Endothelial cell of umbilical vein (primary cell): Measurements from ENCODE around the gene NPDC1. TPM values are rescaled to one million over a fixed set of nuclear protein-coding genes. Genes with fewer than 3 reads are reported as not detected.

ENCODE experiments used
- BruUV-seq: library from RNA; stranded (reverse); fragments of 400-500 nt; replicated peaks from 2 replicates; lab custom pipeline; 2021; lab: Mats Ljungman, UMichigan
- CTCF ChIA-PET: fragments of 300-600, 350-600 bp; sonication (Branson Sonifier 250); formaldehyde crosslinking; loops from one replicate; lab custom pipeline; 2021; ENCODE audit warnings: antibody characterized with exemption, inconsistent platforms; lab: Charles Lee
- POLR2A ChIA-PET: fragments of 300-600, 350-600 bp; sonication (Branson Sonifier 250); formaldehyde crosslinking; loops from one replicate; lab custom pipeline; 2021; ENCODE audit warnings: antibody characterized with exemption, inconsistent platforms; lab: Charles Lee
- DNase-seq: peaks from one replicate; pipeline ENCODE4 v3.0.0-alpha.2; 2011; ENCODE audit warnings: low read depth, low spot score
- FAIRE-seq: peaks from 2 replicates; lab custom pipeline; 2011; peaks lifted over from hg19 to GRCh38; lab: Jason Lieb, UNC
- H2AFZ ChIP-seq: 2 replicates; pipeline ENCODE4 v1.6.0; 2012; ENCODE audit warnings: low read depth, low read length, control low read depth, inconsistent platforms
- H3K27ac ChIP-seq: 2 replicates; pipeline ENCODE4 v1.5.1; 2011; ENCODE audit warnings: low read depth, mild to moderate bottlenecking, control low read depth, low read length, moderate library complexity; ENCODE audit not compliant: insufficient read depth
- H3K27me3 ChIP-seq, 2 experiments: 2 replicates each; pipeline versions ENCODE4 v1.6.0 to v1.6.1; 2011; ENCODE audit warnings: low read length in 2 of 2, mixed read lengths in 1 of 2; ENCODE audit not compliant: control insufficient read depth in 2 of 2, insufficient read depth in 2 of 2
- H3K36me3 ChIP-seq, 2 experiments: 2 replicates in 1 of 2; 3 replicates in 1 of 2; pipeline ENCODE4 v1.5.1; 2011; ENCODE audit warnings: low read length in 2 of 2, mild to moderate bottlenecking in 1 of 2, moderate library complexity in 1 of 2; ENCODE audit not compliant: control insufficient read depth in 2 of 2, insufficient read depth in 2 of 2; ENCODE audit errors: extremely low read depth in 1 of 2
- H3K4me1 ChIP-seq: 3 replicates; pipeline ENCODE4 v1.5.1; 2011; ENCODE audit warnings: mild to moderate bottlenecking, low read length; ENCODE audit not compliant: control insufficient read depth, insufficient read depth; ENCODE audit errors: extremely low read depth
- H3K4me2 ChIP-seq: 2 replicates; pipeline ENCODE4 v1.6.1; 2011; ENCODE audit warnings: low read length, control low read depth, mixed read lengths; ENCODE audit not compliant: insufficient read depth
- H3K4me3 ChIP-seq, 3 experiments: fragments of 200-600 bp in 1 of 3; sonication (generic), shearing (Covaris generic) in 1 of 3; replicated peaks in 1 of 3; 2 replicates each; pipeline ENCODE4 v1.5.1; 2011 to 2016; ENCODE audit warnings: control low read depth in 3 of 3, low read length in 3 of 3, mild to moderate bottlenecking in 2 of 3, inconsistent platforms in 1 of 3, low read depth in 1 of 3, moderate library complexity in 1 of 3; ENCODE audit not compliant: insufficient read depth in 1 of 3
- H3K79me2 ChIP-seq: 2 replicates; pipeline ENCODE4 v1.6.0; 2012; ENCODE audit warnings: low read length, inconsistent platforms; ENCODE audit not compliant: control insufficient read depth, insufficient read depth
- H3K9ac ChIP-seq: replicated peaks from 2 replicates; pipeline ENCODE3; 2011; ENCODE audit warnings: low read length, control low read depth; ENCODE audit not compliant: insufficient read depth; ENCODE audit errors: extremely low read depth
- H3K9me1 ChIP-seq: replicated peaks from 3 replicates; pipeline ENCODE4 v1.6.0; 2011; ENCODE audit warnings: mild to moderate bottlenecking, low read length; ENCODE audit not compliant: control insufficient read depth, insufficient read depth; ENCODE audit errors: extremely low read depth
- H3K9me3 ChIP-seq: replicated peaks from 2 replicates; pipeline ENCODE4 v1.5.1; 2012; ENCODE audit warnings: low read length, inconsistent platforms; ENCODE audit not compliant: control insufficient read depth, insufficient read depth
- H4K20me1 ChIP-seq: replicated peaks from 2 replicates; pipeline ENCODE3; 2011; ENCODE audit warnings: mild to moderate bottlenecking, low read length; ENCODE audit not compliant: control insufficient read depth, insufficient read depth; ENCODE audit errors: extremely low read depth
- CTCF ChIP-seq, 2 donors: IDR thresholded peaks; 1 replicate in 1 of 2; 2 replicates in 1 of 2; pipeline ENCODE4 v1.5.1; 2011; ENCODE audit warnings: low read length in 2 of 2, mild to moderate bottlenecking in 2 of 2, moderate library complexity in 2 of 2, control low read depth in 1 of 2, inconsistent platforms in 1 of 2, low read depth in 1 of 2; ENCODE audit not compliant: insufficient read depth in 1 of 2; ENCODE audit errors: extremely low read depth in 1 of 2
- EZH2 ChIP-seq: IDR thresholded peaks from 2 replicates; pipeline ENCODE4 v1.6.1; 2012; ENCODE audit warnings: borderline replicate concordance, low read depth, mild to moderate bottlenecking, moderate library complexity, low read length, inconsistent platforms; ENCODE audit not compliant: severe bottlenecking
- FOS ChIP-seq: IDR thresholded peaks from 2 replicates; pipeline ENCODE4 v1.6.1; 2011; ENCODE audit warnings: mild to moderate bottlenecking, low read length, moderate library complexity, borderline replicate concordance; ENCODE audit not compliant: insufficient read depth
- GATA2 ChIP-seq: IDR thresholded peaks from 2 replicates; pipeline ENCODE4 v1.7.0; 2011; ENCODE audit warnings: low read depth, mild to moderate bottlenecking, moderate library complexity, mixed read lengths, low read length; ENCODE audit not compliant: insufficient read length, insufficient read depth
- JUN ChIP-seq: IDR thresholded peaks from 2 replicates; pipeline ENCODE4 v1.6.1; 2011; ENCODE audit warnings: borderline replicate concordance, low read depth; ENCODE audit not compliant: insufficient read length, insufficient read depth
- MYC ChIP-seq: IDR thresholded peaks from one replicate; pipeline ENCODE4 v1.6.1; 2011; ENCODE audit warnings: mild to moderate bottlenecking, low read depth, low read length
- POLR2A ChIP-seq: IDR thresholded peaks from 2 replicates; pipeline ENCODE4 v1.6.1; 2012; ENCODE audit warnings: low read depth, mild to moderate bottlenecking, control low read depth, low read length
- POLR2AphosphoS5 ChIP-seq: IDR thresholded peaks from 2 replicates; pipeline ENCODE4 v1.6.1; 2012; ENCODE audit warnings: low read depth, mild to moderate bottlenecking, control low read depth, low read length, moderate library complexity; ENCODE audit not compliant: insufficient read depth
- dilution Hi-C: fragments of 300-500 bp; cut with MboI; formaldehyde crosslinking; loops from one replicate; pipeline ENCODE4 v1.15.0; 2019; ENCODE audit warnings: low sequenced_read_pairs; ENCODE audit not compliant: extremely low pct_ligation_motif_present
- intact Hi-C: fragments of 100-400 bp; cut with micrococcal nuclease; formaldehyde crosslinking; loops from one replicate; pipeline ENCODE4 v1.10.0; 2022
- polyA plus RNA-seq, 4 experiments: library from polyadenylated mRNA; depleted of rRNA in 3 of 4; stranded (reverse) in 3 of 4; unstranded in 1 of 4; fragments of >200 nt; gene quantifications; 2 replicates each; pipeline versions ENCODE4 v1.2.1 to v1.2.3, GENCODE V29; 2011 to 2012; ENCODE audit warnings: missing spikeins in 1 of 4
- total RNA-seq: library from RNA; stranded (reverse); gene quantifications from 2 replicates; pipeline ENCODE4 v1.2.3, GENCODE V29; 2021
- TF ChIP-seq, protein P1 (sequence below): IDR thresholded peaks from 2 replicates; pipeline ENCODE4 v1.6.1; 2011; ENCODE audit not compliant: insufficient read depth, insufficient read length

The NPDC1 gene
- total and polyA plus RNA-seq, 2 donors (not counting 3 experiments of a cell fraction or from before 2014, with no cell fraction given) = 115 to 181 TPM

GRCh38 chr9:137032858-137033257 lies 13.1 kb downstream of the NPDC1 start:
- peaks cover 8% of the 10 kb centered on the region for H3K4me1 ChIP-seq
- H4K20me1 ChIP-seq = no peaks in the 10 kb centered on the region
- no peak overlapping the region for H3K4me3 ChIP-seq
- H3K9me1 ChIP-seq = no peaks in the 10 kb centered on the region
- ChIA-PET POLR2A (no interaction called here), CTCF (no interaction called here)
- H3K79me2 ChIP-seq = no peaks in the 10 kb centered on the region
- no peak overlapping the region for H3K27ac ChIP-seq
- no peak for TF ChIP-seq CTCF (IDR thresholded peaks at IDR 0.05; ENCODE audit: extremely low read depth in 1 of 2, insufficient read depth in 1 of 2, low read depth in 1 of 2, low read length in 2 of 2)
- TF ChIP-seq EZH2 = no peak
- TF ChIP-seq POLR2AphosphoS5 = no peak
- TF ChIP-seq JUN = no peak
- no peak for TF ChIP-seq FOS
- no peak for TF ChIP-seq POLR2A
- TF ChIP-seq, protein P1, sequence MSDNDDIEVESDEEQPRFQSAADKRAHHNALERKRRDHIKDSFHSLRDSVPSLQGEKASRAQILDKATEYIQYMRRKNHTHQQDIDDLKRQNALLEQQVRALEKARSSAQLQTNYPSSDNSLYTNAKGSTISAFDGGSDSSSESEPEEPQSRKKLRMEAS = no peak
- no peak for TF ChIP-seq MYC
- no peak for TF ChIP-seq GATA2
- FAIRE-seq (no peak), DNase-seq (no peak)
- H3K9me3 ChIP-seq = no peaks in the 10 kb centered on the region
- no peak overlapping the region for H2AFZ ChIP-seq
- intact Hi-C loops (no loop called here), dilution Hi-C loops (no loop called here)
- no peaks in the 10 kb centered on the region for H3K27me3 ChIP-seq
- BruUV-seq = no TSS peak
- H3K4me2 ChIP-seq = no peak overlapping the region
- no peaks in the 10 kb centered on the region for H3K36me3 ChIP-seq
- no peak overlapping the region for H3K9ac ChIP-seq
